Duodenal mucosa (tissue), 2 donors: ENCODE data around the gene OR11A1.
"Not testable (repeated sequence)": the region's sequence is repeated elsewhere in the genome, so short reads cannot be mapped to it uniquely, and the experiment has no call there.

Experiments used
- H3K27ac ChIP-seq: one replicate; pipeline ENCODE4 v1.7.0; 2013; ENCODE audit warnings: low read depth, low read length
- H3K27me3 ChIP-seq, 2 donors: one replicate each; pipeline ENCODE4 v1.7.0; 2013; ENCODE audit warnings: low read length in 2 of 2, control low read depth in 1 of 2; ENCODE audit not compliant: insufficient read depth in 2 of 2, control insufficient read depth in 1 of 2
- H3K36me3 ChIP-seq, 2 donors: one replicate each; pipeline ENCODE4 v1.7.0; 2013; ENCODE audit warnings: low read length in 2 of 2, control low read depth in 1 of 2; ENCODE audit not compliant: insufficient read depth in 2 of 2, control insufficient read depth in 1 of 2
- H3K4me1 ChIP-seq, 2 donors: one replicate each; pipeline ENCODE4 v1.7.0; 2013; ENCODE audit warnings: low read length in 2 of 2, control low read depth in 1 of 2; ENCODE audit not compliant: insufficient read depth in 2 of 2, control insufficient read depth in 1 of 2
- H3K4me3 ChIP-seq, 2 donors: one replicate each; pipeline ENCODE4 v1.7.0; 2013; ENCODE audit warnings: low read length in 2 of 2, low read depth in 1 of 2
- H3K9ac ChIP-seq, 2 donors: one replicate each; pipeline ENCODE4 v1.7.0; 2013; ENCODE audit warnings: low read length in 2 of 2, low read depth in 1 of 2
- H3K9me3 ChIP-seq, 2 donors: one replicate each; pipeline ENCODE4 v1.7.0; 2013; ENCODE audit warnings: low read length in 2 of 2, control low read depth in 1 of 2; ENCODE audit not compliant: control insufficient read depth in 1 of 2

The OR11A1 gene

DNA sequence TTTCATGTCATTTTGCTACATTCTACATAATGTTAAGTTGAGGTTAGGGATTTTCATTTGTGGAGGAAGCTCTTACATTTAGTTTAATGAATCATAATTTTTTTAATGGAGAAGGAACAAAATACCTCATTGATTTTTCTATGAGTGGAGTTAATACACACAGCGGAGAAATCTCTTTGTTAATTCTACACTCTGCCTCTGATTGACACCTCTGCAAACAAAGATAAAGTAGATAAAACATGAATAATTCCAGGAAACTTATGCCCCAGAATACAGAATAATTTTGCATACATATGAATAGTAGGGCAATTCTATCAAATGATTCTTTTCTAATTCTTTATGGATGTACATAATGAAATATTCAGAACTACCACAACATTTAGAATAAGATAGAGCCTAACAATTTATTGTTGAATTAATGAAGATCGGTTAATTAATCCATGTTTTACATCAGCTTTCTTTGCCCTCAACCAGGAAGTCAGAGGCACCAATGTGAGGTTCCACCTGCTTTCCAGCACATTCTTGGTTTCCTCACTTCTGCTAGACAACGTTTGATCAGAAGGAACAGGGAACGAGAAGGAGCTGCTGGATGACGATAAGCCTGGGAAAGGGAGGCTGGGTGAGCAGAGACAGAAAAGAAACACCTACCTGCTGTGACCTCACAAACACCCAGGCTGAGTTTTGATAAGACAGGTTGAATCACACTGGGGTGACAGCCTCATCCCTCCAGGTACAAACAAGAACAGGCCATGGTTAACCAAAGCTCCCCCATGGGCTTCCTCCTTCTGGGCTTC lies 4.3 kb upstream of the OR11A1 start:
- no peak overlapping the region for H3K9ac ChIP-seq
- no peaks in the 10 kb centered on the region for H3K36me3 ChIP-seq
- no peak overlapping the region for H3K27ac ChIP-seq
- H3K4me1 ChIP-seq: no peaks in the 10 kb centered on the region
- no peak overlapping the region for H3K4me3 ChIP-seq
- no peaks in the 10 kb centered on the region for H3K9me3 ChIP-seq
- no peaks in the 10 kb centered on the region for H3K27me3 ChIP-seq

DNA sequence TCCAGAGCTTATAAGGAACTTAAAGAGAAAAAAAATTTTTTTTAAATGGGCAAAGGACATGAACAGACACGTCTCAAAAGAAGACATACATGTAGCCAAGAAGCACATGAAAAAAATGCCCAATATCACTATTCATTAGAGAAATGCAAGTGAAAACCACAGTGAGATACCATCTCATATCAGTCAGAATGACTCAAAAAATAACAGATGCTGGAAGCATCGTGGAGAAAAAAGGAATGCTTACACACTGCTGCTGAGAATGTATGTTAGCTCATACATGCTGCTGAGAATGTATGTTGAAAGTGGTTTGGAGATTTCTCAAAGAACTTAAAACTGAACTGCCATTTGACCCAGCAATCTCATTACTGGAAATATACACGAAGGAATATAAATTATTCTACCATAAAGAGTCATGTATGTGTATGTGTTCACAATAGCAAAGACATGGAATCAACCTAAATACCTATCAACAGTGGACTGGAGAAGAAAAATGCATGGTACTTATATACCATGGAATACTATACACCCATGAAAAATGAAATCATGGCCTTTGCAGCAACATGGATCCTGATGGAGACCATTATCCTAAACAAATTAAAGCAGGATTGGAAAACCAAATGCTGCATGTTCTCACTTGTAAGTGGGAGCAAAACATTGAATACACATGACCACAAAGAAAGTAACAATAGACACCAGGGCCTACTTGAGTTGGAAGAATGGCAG lies 5.2 kb downstream of the OR11A1 start:
- Histone ChIP-seq H3K9ac (no peak overlapping the region), H3K4me1 (no peaks in the 10 kb centered on the region), H3K27me3 (peaks cover 0 to 4% of the 10 kb centered on the region in 2 donors), H3K27ac (no peak overlapping the region), H3K36me3 (no peaks in the 10 kb centered on the region), H3K9me3 (no peaks in the 10 kb centered on the region), H3K4me3 (no peak overlapping the region)

DNA sequence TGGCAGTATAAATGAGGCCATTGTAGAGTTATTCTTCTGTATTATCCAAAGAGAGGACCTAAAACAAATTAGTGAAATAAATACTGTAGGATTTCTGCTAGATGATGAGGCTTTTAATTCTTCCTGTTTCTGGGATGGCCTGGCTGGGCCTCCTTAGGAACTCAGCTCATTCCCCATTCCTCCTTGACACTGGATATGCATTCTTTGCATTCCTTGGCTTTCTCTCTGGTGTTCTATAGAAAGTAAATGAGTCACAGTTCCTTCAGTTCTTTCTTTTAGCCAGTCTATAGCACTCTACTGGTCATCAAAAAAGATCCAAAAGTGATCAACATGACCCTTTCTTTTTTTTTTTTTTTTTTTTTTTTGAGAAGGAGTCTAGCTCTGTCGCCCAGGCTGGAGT lies 9.2 kb downstream of the OR11A1 start:
- no peaks in the 10 kb centered on the region for H3K4me1 ChIP-seq
- H3K9me3 ChIP-seq: no peaks in the 10 kb centered on the region
- no peak overlapping the region for H3K9ac ChIP-seq
- no peaks in the 10 kb centered on the region for H3K36me3 ChIP-seq
- peaks cover 0 to 4% of the 10 kb centered on the region in 2 donors for H3K27me3 ChIP-seq
- no peak overlapping the region for H3K4me3 ChIP-seq
- no peak overlapping the region for H3K27ac ChIP-seq

DNA sequence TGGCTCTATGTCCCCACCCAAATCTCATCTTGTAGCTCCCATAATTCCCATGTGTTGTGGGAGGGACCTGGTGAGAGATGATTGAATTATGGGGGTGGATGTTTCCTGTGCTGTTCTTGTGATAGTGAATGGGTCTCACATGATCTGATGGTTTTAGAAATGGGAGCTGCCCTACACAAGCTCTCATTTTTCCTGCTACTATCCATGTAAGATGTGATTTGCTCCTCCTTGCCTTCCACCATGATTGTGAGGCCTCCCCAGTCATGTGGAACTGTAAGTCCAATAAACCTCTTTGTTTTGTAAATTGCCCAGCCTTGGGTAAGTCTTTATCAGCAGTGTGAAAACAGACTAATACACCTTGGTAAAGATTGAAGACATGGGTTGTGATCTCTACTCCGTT lies 12.8 kb downstream of the OR11A1 start:
- not testable (repeated sequence) for H3K27me3 ChIP-seq, H3K27ac ChIP-seq, H3K9me3 ChIP-seq, H3K36me3 ChIP-seq, H3K4me3 ChIP-seq, H3K9ac ChIP-seq, H3K4me1 ChIP-seq

DNA sequence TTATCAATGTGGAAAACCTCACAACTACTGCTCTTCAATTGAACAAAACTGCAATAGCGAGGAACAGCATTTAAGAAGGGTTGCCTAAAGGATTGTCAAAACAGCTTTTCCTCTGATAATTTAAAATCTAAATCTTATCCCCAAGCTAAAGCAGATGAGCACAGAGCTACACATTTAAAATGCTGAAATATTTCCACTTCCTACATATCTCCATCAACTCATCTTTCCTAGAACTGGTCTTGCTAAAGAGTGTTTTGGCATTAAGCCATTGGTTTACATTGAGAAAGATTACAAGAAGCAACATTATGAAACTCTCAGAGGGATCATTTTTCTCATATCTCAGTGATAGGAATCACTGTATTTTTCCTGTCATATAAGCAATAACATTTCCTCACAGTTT lies 14.2 kb downstream of the OR11A1 start:
- no peaks in the 10 kb centered on the region for H3K9me3 ChIP-seq

DNA sequence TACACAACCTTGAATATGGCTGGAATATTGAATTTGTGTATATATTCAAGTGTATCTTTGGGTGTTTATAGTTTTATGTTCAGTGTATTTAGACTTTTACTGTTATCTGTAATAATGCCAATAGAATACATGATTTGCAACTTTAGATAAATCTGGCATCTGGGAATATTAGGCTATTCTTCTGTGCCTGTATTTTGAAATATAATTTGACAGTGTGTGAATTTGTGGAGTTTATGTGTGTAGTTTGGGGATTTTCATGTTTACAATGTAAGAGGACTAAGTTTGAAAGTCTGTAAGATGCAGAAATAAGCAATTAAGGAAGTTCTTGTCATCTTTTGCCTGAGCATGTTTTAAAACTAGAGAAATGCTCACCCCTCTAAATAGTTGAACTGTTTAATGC lies 17.9 kb downstream of the OR11A1 start, which contains the start of gene OR10C1:
TSS of gene OR10C1 (plus strand) at position 301 of the 400 bp plus-strand sequence. CDS start 710 bp downstream, outside the sequence.
- Histone ChIP-seq H3K9ac (no peak within 1 kb of the TSS), H3K36me3 (no peaks in the 10 kb centered on the region), H3K9me3 (no peaks in the 10 kb centered on the region), H3K4me1 (no peaks in the 10 kb centered on the region), H3K27me3 (no peaks in the 10 kb centered on the region), H3K27ac (no peak within 1 kb of the TSS), H3K4me3 (no peak within 1 kb of the TSS)

More for the DNA sequence above, 14.2 kb downstream of the OR11A1 start:
- H3K27ac ChIP-seq: no peak overlapping the region
- no peaks in the 10 kb centered on the region for H3K4me1 ChIP-seq
- no peak overlapping the region for H3K4me3 ChIP-seq
- no peaks in the 10 kb centered on the region for H3K36me3 ChIP-seq
- no peaks in the 10 kb centered on the region for H3K27me3 ChIP-seq
- no peak overlapping the region for H3K9ac ChIP-seq

DNA sequence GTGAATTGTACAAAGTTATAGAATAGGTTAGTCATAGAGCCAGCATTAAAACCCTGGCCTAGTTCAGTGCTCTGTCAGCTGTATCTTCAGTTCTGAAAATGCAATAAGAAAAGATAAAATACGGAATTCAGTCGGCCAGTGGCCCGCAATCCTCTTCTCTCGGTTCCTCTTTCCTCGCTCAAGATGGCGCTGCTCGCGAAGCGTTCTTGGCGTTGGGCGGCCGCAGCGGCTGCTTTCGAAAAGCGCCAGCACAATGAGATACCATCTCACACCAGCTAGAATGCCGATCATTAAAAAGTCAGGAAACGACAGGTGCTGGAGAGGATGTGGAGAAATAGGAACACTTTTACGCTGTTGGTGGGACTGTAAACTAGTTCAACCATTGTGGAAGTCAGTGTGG lies 20.1 kb downstream of the OR11A1 start:
- H3K27me3 ChIP-seq, H3K27ac ChIP-seq, H3K9ac ChIP-seq, H3K4me1 ChIP-seq, H3K9me3 ChIP-seq, H3K4me3 ChIP-seq, H3K36me3 ChIP-seq: not testable (repeated sequence)

DNA sequence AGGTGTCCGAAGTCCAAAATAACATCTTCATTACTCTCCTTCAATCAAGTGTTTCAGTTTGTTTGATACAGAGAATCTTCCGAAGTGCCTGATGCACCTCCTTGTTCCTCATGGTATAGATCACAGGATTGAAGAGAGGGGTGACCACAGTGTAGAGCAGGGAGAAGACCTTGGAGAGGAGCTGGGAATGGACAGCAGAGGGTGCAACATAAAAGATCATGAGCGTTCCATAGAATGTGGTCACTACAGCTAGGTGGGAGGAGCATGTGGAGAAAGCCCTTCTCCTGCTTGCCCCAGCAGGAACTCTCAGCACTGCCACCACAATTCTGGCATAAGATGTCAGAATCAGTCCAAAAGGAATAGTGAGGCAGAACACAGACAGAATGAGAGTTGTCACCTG lies 30.2 kb downstream of the OR11A1 start:
- no peaks in the 10 kb centered on the region for H3K36me3 ChIP-seq
- H3K4me1 ChIP-seq: no peaks in the 10 kb centered on the region

GRCh38 chr6:29425075-29425474 lies 31.8 kb downstream of the OR11A1 start:
- H3K4me3 ChIP-seq: no peak overlapping the region
- H3K4me1 ChIP-seq: no peaks in the 10 kb centered on the region
- no peak overlapping the region for H3K27ac ChIP-seq
- no peaks in the 10 kb centered on the region for H3K27me3 ChIP-seq
- H3K36me3 ChIP-seq: no peaks in the 10 kb centered on the region
- H3K9me3 ChIP-seq: no peaks in the 10 kb centered on the region
- no peak overlapping the region for H3K9ac ChIP-seq

More for the DNA sequence above, 30.2 kb downstream of the OR11A1 start:
- H3K27me3 ChIP-seq: no peaks in the 10 kb centered on the region
- H3K4me3 ChIP-seq: no peak overlapping the region
- no peak overlapping the region for H3K27ac ChIP-seq
- H3K9ac ChIP-seq: no peak overlapping the region
- H3K9me3 ChIP-seq: no peaks in the 10 kb centered on the region

GRCh38 chr6:29424575-29424974 lies 32.3 kb downstream of the OR11A1 start:
- Histone ChIP-seq H3K4me3 (no peak overlapping the region), H3K27me3 (no peaks in the 10 kb centered on the region), H3K4me1 (no peaks in the 10 kb centered on the region), H3K9ac (no peak overlapping the region), H3K36me3 (no peaks in the 10 kb centered on the region), H3K27ac (no peak overlapping the region), H3K9me3 (no peaks in the 10 kb centered on the region)
